Measurements from ENCODE around the gene COG4. TPM values are rescaled to one million over a fixed set of nuclear protein-coding genes. Genes with fewer than 3 reads are reported as not detected.

Gene COG4
- total and polyA plus RNA-seq, 7 donors = 29.1 to 80.3 (median 53.0) TPM

GRCh38 chr16:70444249-70445063, 78.9 kb downstream of the COG4 start:
- Histone ChIP-seq H3K27me3 (ENCODE audit: insufficient read depth in 3 of 3, low read length in 2 of 3) (no peaks in the 10 kb centered on the region), H3K9me3 (no peaks in the 10 kb centered on the region), H3K36me3 (ENCODE audit: insufficient read depth in 1 of 2, low read depth in 1 of 2) (no peaks in the 10 kb centered on the region), H3K27ac (no peak overlapping the region), H3K4me3 (no peak overlapping the region), H3K4me1 (peaks cover 5% of the 10 kb centered on the region)
- ATAC-seq = no peak
- 77 to 89% (median 82%) methylated on average over 4 of the region's 4 CpGs for WGBS, 3 donors
- intact Hi-C loops (cut with DNase I) = no loop called here
- no peak for DNase-seq
- TF ChIP-seq CTCF (IDR thresholded peaks at IDR 0.05) = no peak

GRCh38 chr16:70442344-70442743, 81.0 kb downstream of the COG4 start:
- H3K4me3 ChIP-seq = no peak overlapping the region
- no peak overlapping the region for H3K27ac ChIP-seq
- no peaks in the 10 kb centered on the region for H3K9me3 ChIP-seq
- WGBS, 3 donors = 89 to 95% (median 94%) methylated on average over 7 of the region's 7 CpGs
- TF ChIP-seq CTCF (IDR thresholded peaks at IDR 0.05) = no peak
- peaks cover 15% of the 10 kb centered on the region for H3K4me1 ChIP-seq
- ATAC-seq (no peak), DNase-seq (no peak)
- intact Hi-C loops (cut with DNase I) = no loop called here
- H3K27me3 ChIP-seq (ENCODE audit: insufficient read depth in 3 of 3, low read length in 2 of 3) = no peaks in the 10 kb centered on the region
- H3K36me3 ChIP-seq (ENCODE audit: insufficient read depth in 1 of 2, low read depth in 1 of 2) = no peaks in the 10 kb centered on the region

GRCh38 chr16:70441406-70441990, 81.9 kb downstream of the COG4 start:
- no peak for ATAC-seq
- WGBS, 3 donors = 86 to 92% (median 89%) methylated on average over 8 of the region's 8 CpGs
- no peaks in the 10 kb centered on the region for H3K27me3 ChIP-seq (ENCODE audit: insufficient read depth in 3 of 3, low read length in 2 of 3)

GRCh38 chr16:70440009-70440692, 83.2 kb downstream of the COG4 start:
- Histone ChIP-seq H3K27ac (peak overlapping the region; percentile 77), H3K27me3 (ENCODE audit: insufficient read depth in 3 of 3, low read length in 2 of 3) (no peaks in the 10 kb centered on the region), H3K9me3 (no peaks in the 10 kb centered on the region), H3K4me3 (peak overlapping the region; percentile 91), H3K4me1 (peaks cover 28% of the 10 kb centered on the region), H3K36me3 (ENCODE audit: insufficient read depth in 1 of 2, low read depth in 1 of 2) (no peaks in the 10 kb centered on the region)
- ATAC-seq = no peak
- no peak for TF ChIP-seq CTCF (IDR thresholded peaks at IDR 0.05)
- no peak for DNase-seq
- intact Hi-C loops (cut with DNase I) = no loop called here
- WGBS, 3 donors = 82 to 91% (median 84%) methylated on average over 11 of the region's 11 CpGs

More at GRCh38 chr16:70441406-70441990, 81.9 kb downstream of the COG4 start:
- no peak for DNase-seq
- Histone ChIP-seq H3K9me3 (no peaks in the 10 kb centered on the region), H3K36me3 (ENCODE audit: insufficient read depth in 1 of 2, low read depth in 1 of 2) (no peaks in the 10 kb centered on the region), H3K27ac (no peak overlapping the region), H3K4me3 (no peak overlapping the region), H3K4me1 (peaks cover 22% of the 10 kb centered on the region)
- no peak for TF ChIP-seq CTCF (IDR thresholded peaks at IDR 0.05)
- intact Hi-C loops (cut with DNase I) = no loop called here

Measured in psoas muscle (tissue), 8 donors.